ENCODE measurements around the gene ADM.

DNA sequence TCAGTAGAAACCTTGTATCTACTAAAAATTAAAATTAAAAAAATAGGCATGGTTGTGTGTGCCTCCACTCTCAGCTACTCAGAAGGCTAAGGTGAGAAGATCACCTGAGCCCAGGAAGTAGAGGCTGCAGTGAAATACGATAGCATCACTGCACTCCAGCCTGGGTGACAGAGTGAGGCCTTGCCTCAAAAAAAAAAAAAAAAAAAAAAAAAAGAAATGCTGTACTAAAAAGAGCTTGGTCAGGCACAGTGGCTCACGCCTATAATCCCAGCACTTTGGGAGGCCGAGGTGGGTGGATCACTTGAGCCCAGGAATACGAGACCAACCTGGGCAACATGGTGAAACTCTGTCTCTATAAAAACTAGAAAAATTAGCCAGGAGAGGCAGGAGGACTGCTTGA, 47.4 kb upstream of the ADM start:
- no peak for TF ChIP-seq CTCF (IDR thresholded peaks at IDR 0.05; ENCODE audit: low read depth, low read length, missing input control)
- TF ChIP-seq JUND (IDR thresholded peaks at IDR 0.05) = no peak
- TF ChIP-seq SP1 (IDR thresholded peaks at IDR 0.05) = no peak
- TF ChIP-seq, protein P1, sequence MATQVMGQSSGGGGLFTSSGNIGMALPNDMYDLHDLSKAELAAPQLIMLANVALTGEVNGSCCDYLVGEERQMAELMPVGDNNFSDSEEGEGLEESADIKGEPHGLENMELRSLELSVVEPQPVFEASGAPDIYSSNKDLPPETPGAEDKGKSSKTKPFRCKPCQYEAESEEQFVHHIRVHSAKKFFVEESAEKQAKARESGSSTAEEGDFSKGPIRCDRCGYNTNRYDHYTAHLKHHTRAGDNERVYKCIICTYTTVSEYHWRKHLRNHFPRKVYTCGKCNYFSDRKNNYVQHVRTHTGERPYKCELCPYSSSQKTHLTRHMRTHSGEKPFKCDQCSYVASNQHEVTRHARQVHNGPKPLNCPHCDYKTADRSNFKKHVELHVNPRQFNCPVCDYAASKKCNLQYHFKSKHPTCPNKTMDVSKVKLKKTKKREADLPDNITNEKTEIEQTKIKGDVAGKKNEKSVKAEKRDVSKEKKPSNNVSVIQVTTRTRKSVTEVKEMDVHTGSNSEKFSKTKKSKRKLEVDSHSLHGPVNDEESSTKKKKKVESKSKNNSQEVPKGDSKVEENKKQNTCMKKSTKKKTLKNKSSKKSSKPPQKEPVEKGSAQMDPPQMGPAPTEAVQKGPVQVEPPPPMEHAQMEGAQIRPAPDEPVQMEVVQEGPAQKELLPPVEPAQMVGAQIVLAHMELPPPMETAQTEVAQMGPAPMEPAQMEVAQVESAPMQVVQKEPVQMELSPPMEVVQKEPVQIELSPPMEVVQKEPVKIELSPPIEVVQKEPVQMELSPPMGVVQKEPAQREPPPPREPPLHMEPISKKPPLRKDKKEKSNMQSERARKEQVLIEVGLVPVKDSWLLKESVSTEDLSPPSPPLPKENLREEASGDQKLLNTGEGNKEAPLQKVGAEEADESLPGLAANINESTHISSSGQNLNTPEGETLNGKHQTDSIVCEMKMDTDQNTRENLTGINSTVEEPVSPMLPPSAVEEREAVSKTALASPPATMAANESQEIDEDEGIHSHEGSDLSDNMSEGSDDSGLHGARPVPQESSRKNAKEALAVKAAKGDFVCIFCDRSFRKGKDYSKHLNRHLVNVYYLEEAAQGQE (IDR thresholded peaks at IDR 0.05) = no peak
- no peak for TF ChIP-seq TAF1 (conservative IDR thresholded peaks at IDR 0.05)
- no peak for TF ChIP-seq YY1 (IDR thresholded peaks at IDR 0.05)
- no peak for TF ChIP-seq MAX (IDR thresholded peaks at IDR 0.05)
- no peak for TF ChIP-seq RAD21 (IDR thresholded peaks at IDR 0.05)
- TF ChIP-seq EGR1 (IDR thresholded peaks at IDR 0.05; ENCODE audit: low read depth in 2 of 2) = no peak
- no peak for TF ChIP-seq RXRA (IDR thresholded peaks at IDR 0.05)
- no peak for TF ChIP-seq HNF4G (IDR thresholded peaks at IDR 0.05)
- no peak for TF ChIP-seq HNF4A (conservative IDR thresholded peaks at IDR 0.05)

Measured in liver (tissue), 3 donors.